ENCODE data around the gene CCR5.

The CCR5 gene

GRCh38 chr3:46393554-46394434 is 23.0 kb downstream of the CCR5 start:
- TF ChIP-seq FOXP2 (optimal IDR thresholded peaks at IDR 0.05; ENCODE audit: borderline replicate concordance, extremely low read depth, extremely low read length, insufficient read depth) (no peak), POLR2AphosphoS5 (IDR thresholded peaks at IDR 0.05; ENCODE audit: low read depth, low read length) (no peak), REST (IDR thresholded peaks at IDR 0.05; ENCODE audit: insufficient read depth in 1 of 2, low read depth in 2 of 2, low read length in 2 of 2) (no peak), TAF1 (IDR thresholded peaks at IDR 0.05; ENCODE audit: borderline replicate concordance, insufficient read depth, low read length) (no peak), SIN3A (IDR thresholded peaks at IDR 0.05; ENCODE audit: borderline replicate concordance, insufficient read depth, low read length) (no peak)

GRCh38 chr3:46395210-46395661 is 24.5 kb downstream of the CCR5 start:
- TF ChIP-seq FOXP2 (optimal IDR thresholded peaks at IDR 0.05; ENCODE audit: borderline replicate concordance, extremely low read depth, extremely low read length, insufficient read depth): no peak
- no peak for TF ChIP-seq TAF1 (IDR thresholded peaks at IDR 0.05; ENCODE audit: borderline replicate concordance, insufficient read depth, low read length)
- no peak for TF ChIP-seq REST (IDR thresholded peaks at IDR 0.05; ENCODE audit: insufficient read depth in 1 of 2, low read depth in 2 of 2, low read length in 2 of 2)
- TF ChIP-seq POLR2AphosphoS5 (IDR thresholded peaks at IDR 0.05; ENCODE audit: low read depth, low read length): no peak
- TF ChIP-seq SIN3A (IDR thresholded peaks at IDR 0.05; ENCODE audit: borderline replicate concordance, insufficient read depth, low read length): no peak

- TF ChIP-seq FOXP2 (optimal IDR thresholded peaks at IDR 0.05; ENCODE audit: borderline replicate concordance, extremely low read depth, extremely low read length, insufficient read depth): no peak
- TF ChIP-seq POLR2AphosphoS5 (IDR thresholded peaks at IDR 0.05; ENCODE audit: low read depth, low read length): no peak
- no peak for TF ChIP-seq SIN3A (IDR thresholded peaks at IDR 0.05; ENCODE audit: borderline replicate concordance, insufficient read depth, low read length)
- TF ChIP-seq REST (IDR thresholded peaks at IDR 0.05; ENCODE audit: insufficient read depth in 1 of 2, low read depth in 2 of 2, low read length in 2 of 2): no peak
- no peak for TF ChIP-seq TAF1 (IDR thresholded peaks at IDR 0.05; ENCODE audit: borderline replicate concordance, insufficient read depth, low read length)
Observed at GRCh38 chr3:46395766-46396530, 25.2 kb downstream of the CCR5 start.

GRCh38 chr3:46397111-46397510 is 26.4 kb downstream of the CCR5 start:
- TF ChIP-seq TAF1 (IDR thresholded peaks at IDR 0.05; ENCODE audit: borderline replicate concordance, insufficient read depth, low read length): no peak
- no peak for TF ChIP-seq POLR2AphosphoS5 (IDR thresholded peaks at IDR 0.05; ENCODE audit: low read depth, low read length)
- no peak for TF ChIP-seq SIN3A (IDR thresholded peaks at IDR 0.05; ENCODE audit: borderline replicate concordance, insufficient read depth, low read length)
- no peak for TF ChIP-seq REST (IDR thresholded peaks at IDR 0.05; ENCODE audit: insufficient read depth in 1 of 2, low read depth in 2 of 2, low read length in 2 of 2)
- no peak for TF ChIP-seq FOXP2 (optimal IDR thresholded peaks at IDR 0.05; ENCODE audit: borderline replicate concordance, extremely low read depth, extremely low read length, insufficient read depth)
